Dermis blood vessel endothelial cell (primary cell): Measurements from ENCODE around the gene MYH9. TPM values are rescaled to one million over a fixed set of nuclear protein-coding genes. Genes with fewer than 3 reads are reported as not detected.
"Not testable (repeated sequence)": the region's sequence is repeated elsewhere in the genome, so short reads cannot be mapped to it uniquely, and the experiment has no call there.

ENCODE experiments used
- DNase-seq: peaks from one replicate; pipeline ENCODE4 v3.0.0; 2010
- total RNA-seq: library from RNA; depleted of rRNA; stranded (reverse); fragments of >200 nt; gene quantifications from 2 replicates; pipeline ENCODE4 v1.2.3, GENCODE V29; 2014

The MYH9 gene
- total RNA-seq, 1 donor from 2014 or later, result 803 TPM

DNA sequence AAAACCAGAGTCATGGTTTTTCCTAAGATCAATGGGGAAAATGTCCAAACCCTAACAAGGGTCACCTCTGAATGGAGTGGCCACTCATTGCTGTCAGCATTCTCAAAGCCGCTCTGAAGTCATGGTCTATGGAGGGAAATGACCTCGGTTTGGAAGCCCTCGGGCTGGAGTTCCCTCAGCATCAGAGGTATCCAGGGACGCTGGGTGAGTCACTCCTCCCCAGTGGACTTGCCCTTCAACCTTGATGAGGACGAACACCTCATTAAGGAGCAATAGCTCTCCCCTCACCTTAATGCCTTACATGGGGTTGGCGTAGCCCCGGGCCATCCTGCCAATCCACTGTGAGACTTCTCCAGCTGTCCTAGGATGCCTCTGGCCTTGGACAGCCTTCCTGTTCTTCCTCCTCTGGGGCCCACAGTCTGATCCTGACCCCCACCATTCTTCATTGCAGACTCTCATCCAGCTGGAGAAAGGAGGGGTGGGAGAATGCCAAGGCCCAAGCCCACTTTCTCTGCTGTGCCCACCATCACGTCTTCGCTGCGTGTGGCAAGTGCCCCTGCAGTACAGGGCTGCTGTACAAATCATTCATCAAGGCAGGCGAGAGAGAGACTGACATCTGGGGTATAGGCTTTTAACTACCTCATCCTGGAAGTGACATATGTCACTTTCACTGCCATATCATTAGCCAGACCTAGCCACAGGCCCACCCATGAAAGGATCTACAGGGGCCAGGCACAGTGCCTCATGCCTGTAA, 25.4 kb upstream of the MYH9 start:
- DNase-seq, result peak; percentile 36

GRCh38 chr22:36411589-36412258, 24.0 kb upstream of the MYH9 start:
- DNase-seq, result no peak

- DNase-seq, result peak; percentile 58
Observed at GRCh38 chr22:36409911-36410756, 22.4 kb upstream of the MYH9 start.

DNA sequence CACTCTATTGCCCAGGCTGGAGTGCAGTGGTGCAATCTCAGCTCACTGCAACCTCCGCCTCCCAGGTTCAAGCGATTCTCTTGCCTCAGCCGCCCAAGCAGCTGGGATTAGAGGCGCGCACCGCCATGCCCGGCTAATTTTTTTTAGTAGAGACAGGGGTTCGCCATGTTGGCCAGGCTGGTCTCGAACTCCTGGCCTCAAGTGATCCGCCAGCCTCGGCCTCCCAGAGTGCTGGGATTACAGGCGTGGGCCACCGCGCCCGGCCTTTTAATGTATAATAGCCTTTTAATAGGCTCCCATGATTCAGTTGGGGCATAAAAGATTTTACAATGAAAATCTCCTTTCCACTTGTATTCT, 21.8 kb upstream of the MYH9 start:
- not testable (repeated sequence) for DNase-seq

- no peak for DNase-seq
Observed at GRCh38 chr22:36409056-36409455, 21.3 kb upstream of the MYH9 start.

DNA sequence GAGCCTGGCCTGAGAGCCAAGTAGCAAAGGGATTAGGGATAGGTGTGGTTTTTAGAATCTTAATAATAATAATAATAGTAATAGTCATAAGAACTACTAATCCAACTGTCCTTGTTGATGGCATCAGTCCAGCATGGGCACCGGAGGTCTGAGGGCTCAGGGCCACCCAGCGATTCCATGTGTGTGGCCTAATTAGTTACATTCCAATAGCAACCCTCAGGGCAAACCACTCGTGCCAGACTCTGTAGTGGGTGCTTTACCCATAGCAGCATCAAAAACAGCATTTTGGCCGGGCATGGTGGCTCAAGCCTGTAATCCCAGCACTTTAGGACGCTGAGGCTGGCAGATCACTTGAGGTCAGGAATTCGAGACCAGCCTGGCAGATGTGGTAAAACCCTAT, 19.0 kb upstream of the MYH9 start:
- no peak for DNase-seq

GRCh38 chr22:36405671-36406538, 18.1 kb upstream of the MYH9 start:
- DNase-seq, result no peak

DNA sequence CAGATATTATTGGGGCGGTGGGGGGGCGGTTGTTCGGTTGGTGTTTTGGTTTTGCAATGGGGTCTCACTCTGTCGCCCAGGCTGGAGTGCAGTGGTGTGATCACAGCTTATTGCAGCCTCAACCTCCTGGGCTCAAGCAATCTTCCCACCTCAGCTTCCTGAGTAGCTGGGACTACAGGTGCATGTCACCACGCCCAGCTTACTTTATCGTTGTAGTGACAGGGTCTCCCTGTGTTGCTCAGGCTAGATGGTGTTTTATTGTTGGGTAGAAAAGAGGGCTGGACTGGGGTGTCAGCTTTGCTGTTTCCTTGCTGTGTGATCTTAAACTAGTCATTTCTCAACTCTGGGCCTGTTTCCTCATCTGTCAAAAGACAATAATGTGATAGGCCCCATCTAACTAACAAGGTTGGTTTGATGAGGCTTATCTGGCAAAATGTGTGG, 17.5 kb upstream of the MYH9 start:
- DNase-seq, result no peak

- DNase-seq, result no peak
Observed at GRCh38 chr22:36404446-36404845, 16.7 kb upstream of the MYH9 start.

DNA sequence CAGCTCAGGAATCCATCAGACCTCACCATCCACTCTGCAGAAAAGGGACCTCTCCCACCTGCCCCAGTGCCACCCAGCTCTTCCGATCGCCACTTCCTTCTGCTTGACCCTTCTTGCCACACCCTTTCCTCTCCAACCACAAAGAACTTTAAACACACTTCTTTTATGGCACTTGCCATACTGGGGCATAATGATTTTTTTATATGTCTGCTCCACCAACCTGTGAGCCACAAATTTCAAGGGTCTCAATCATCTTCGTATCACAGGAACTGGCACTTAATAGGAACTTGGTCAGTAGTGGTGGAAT, 11.7 kb upstream of the MYH9 start:
- DNase-seq, result no peak

DNA sequence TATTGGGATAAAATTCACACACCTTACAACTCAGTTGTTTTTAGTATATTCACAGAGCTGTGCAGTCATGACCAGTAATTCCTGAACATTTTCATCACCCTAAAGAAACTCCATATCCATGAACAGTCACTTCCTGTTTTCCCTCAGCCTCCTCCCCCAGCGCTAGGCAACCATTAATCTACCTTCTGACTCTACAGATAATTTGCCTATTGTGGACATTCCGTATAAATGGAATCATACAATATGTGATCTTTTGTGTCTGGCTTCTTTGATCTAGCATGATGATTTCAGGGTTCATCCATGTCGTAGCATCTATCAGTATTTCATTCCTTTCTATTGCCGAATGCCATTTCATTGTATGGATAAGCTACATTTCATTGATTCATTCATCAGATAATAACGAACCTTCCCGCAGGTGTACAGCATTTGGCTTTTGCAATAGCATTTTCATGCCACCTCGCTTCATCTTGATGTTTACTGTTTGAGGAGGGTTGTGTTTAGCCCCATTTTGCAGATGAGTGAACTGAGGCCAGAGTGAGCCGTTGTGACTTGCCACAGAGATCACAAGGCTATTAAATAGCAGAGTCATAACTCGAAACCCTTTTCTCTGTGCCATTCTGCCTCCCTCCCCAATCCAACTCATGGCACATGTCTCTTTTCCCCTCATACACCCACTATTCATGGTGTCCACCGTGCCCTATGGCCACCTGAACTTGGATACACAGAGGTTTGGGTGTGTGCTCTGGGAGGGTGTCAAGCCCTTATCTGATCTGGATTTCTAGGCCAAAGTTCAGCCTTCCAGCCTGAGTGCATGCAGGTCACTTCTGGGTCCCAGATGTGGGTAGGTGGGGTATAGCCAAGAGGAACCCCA, 11.1 kb upstream of the MYH9 start:
- DNase-seq, result peak; percentile 91

GRCh38 chr22:36397131-36398093, 9.6 kb upstream of the MYH9 start:
- DNase-seq, result peak; percentile 47

- peak; percentile 24 for DNase-seq
Observed at GRCh38 chr22:36395915-36396314, 8.1 kb upstream of the MYH9 start.

GRCh38 chr22:36395055-36395849, 7.5 kb upstream of the MYH9 start:
- no peak for DNase-seq

GRCh38 chr22:36391638-36392037, 3.9 kb upstream of the MYH9 start:
- DNase-seq, result no peak

- not testable (repeated sequence) for DNase-seq
Observed at GRCh38 chr22:36389122-36389521, 1.4 kb upstream of the MYH9 start.

DNA sequence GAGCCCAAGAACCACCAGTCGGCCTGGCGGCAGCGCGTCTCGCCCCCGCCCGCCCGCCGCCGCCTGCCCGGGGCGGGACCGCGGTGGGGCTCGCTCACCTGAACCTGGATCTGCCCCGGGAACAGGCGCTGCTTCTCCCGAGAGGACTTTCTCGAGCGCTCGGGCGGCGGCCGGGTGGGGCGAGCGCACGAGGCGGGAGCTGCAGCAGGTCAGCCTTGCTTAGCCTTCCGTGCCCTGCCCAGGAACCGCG, 133 bp downstream of the MYH9 start:
- no peak for DNase-seq

GRCh38 chr22:36386900-36387708, 663 bp downstream of the MYH9 start:
- peak; percentile 50 for DNase-seq

GRCh38 chr22:36386351-36386899, 1.3 kb downstream of the MYH9 start:
- DNase-seq, result peak; percentile 37
